ENCODE results near the gene POLR1E. TPM values are rescaled to one million over a fixed set of nuclear protein-coding genes. Genes with fewer than 3 reads are reported as not detected.
A peak's percentile ranks its signal among the peaks of the same experiment; 100 is the strongest.

The POLR1E gene
- total RNA-seq, 1 experiment from 2014 or later, result 31.4 TPM

DNA sequence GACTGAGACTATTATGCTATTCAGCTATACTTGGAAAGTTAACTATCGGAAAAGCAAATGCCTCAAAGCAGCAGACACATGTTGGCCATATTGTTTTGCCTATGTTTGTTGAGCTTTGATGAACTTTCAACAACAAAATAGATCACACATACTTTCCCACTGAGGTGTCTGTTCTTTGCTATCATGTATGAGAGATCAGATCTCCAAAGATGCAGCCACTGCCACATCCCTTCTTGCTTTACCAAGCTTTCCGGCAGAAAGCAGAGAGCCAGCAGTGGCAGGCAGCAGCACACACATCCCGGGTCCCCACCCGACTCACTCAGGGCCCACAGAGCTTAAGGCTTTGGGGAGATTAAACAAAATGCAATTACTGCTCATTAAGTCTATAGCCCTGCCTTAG is 39.3 kb upstream of the POLR1E start:
- ChIA-PET POLR2A (no interaction called here), CTCF (no interaction called here)
- H3K27ac Mint-ChIP-seq, result peak overlapping the region; percentile 81; the same call in 1 of the 2 replicates
- H3K4me3 Mint-ChIP-seq, result no peak overlapping the region
- H3K4me1 Mint-ChIP-seq, result peaks cover 17% of the 10 kb centered on the region
- no peaks in the 10 kb centered on the region for H3K9me3 Mint-ChIP-seq
- DNase-seq (ENCODE audit: low spot score), result no peak
- H3K27me3 Mint-ChIP-seq (ENCODE audit: low read depth), result no peaks in the 10 kb centered on the region
- TF ChIP-seq MXD4 (CRISPR knock-in tag; IDR thresholded peaks at IDR 0.05; ENCODE audit: borderline replicate concordance), result no peak
- no peak for TF ChIP-seq ZNF423 (CRISPR knock-in tag; IDR thresholded peaks at IDR 0.05)
- ATAC-seq, result no peak
- H3K36me3 Mint-ChIP-seq, result peaks cover 21% of the 10 kb centered on the region

DNA sequence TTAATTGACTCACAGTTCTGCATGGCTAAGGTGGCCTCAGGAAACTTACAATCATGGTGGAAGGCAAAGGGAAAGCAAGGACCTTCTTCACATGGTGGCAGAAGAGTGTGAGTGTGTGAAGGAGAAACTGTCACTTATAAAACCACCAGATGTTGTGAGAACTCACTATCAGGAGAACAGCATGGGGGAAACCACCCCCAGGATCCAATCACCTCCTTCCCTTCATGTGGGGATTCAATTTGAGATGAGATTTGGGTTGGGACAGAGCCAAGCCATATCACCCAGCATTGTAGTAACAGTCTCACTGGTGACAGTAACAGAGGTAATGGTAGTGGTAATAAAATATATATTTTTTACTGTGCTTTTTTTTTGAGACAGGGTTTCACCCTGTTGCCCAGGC is 38.6 kb upstream of the POLR1E start:
- Mint-ChIP-seq H3K4me1 (peaks cover 23% of the 10 kb centered on the region), H3K4me3 (no peak overlapping the region), H3K9me3 (no peaks in the 10 kb centered on the region), H3K27ac (peak overlapping the region; percentile 81), H3K36me3 (peaks cover 14% of the 10 kb centered on the region), H3K27me3 (ENCODE audit: low read depth) (no peaks in the 10 kb centered on the region)
- ChIA-PET CTCF (no interaction called here), POLR2A (no interaction called here)
- no peak for DNase-seq (ENCODE audit: low spot score)
- TF ChIP-seq ZNF138 (CRISPR knock-in tag; conservative IDR thresholded peaks at IDR 0.05) (no peak), TEAD1 (CRISPR knock-in tag; IDR thresholded peaks at IDR 0.05) (no peak), SMAD3 (CRISPR knock-in tag; IDR thresholded peaks at IDR 0.05; ENCODE audit: borderline replicate concordance) (no peak), GABPB1 (CRISPR knock-in tag; IDR thresholded peaks at IDR 0.05) (no peak), GRHL2 (CRISPR knock-in tag; IDR thresholded peaks at IDR 0.05; ENCODE audit: insufficient replicate concordance, severe bottlenecking) (no peak), TCF7 (CRISPR knock-in tag; IDR thresholded peaks at IDR 0.05; ENCODE audit: low read depth) (no peak), SMAD4 (CRISPR knock-in tag; IDR thresholded peaks at IDR 0.05) (no peak), CREB1 (CRISPR knock-in tag; IDR thresholded peaks at IDR 0.05) (no peak), IRF2 (CRISPR knock-in tag; IDR thresholded peaks at IDR 0.05; ENCODE audit: borderline replicate concordance, low read depth) (no peak), TP53 (CRISPR knock-in tag; IDR thresholded peaks at IDR 0.05) (no peak), ZNF219 (CRISPR knock-in tag; IDR thresholded peaks at IDR 0.05; ENCODE audit: borderline replicate concordance) (no peak), FOXK1 (CRISPR knock-in tag; IDR thresholded peaks at IDR 0.05) (no peak), ZNF671 (CRISPR knock-in tag; IDR thresholded peaks at IDR 0.05) (no peak)
- TF ChIP-seq, protein P1, sequence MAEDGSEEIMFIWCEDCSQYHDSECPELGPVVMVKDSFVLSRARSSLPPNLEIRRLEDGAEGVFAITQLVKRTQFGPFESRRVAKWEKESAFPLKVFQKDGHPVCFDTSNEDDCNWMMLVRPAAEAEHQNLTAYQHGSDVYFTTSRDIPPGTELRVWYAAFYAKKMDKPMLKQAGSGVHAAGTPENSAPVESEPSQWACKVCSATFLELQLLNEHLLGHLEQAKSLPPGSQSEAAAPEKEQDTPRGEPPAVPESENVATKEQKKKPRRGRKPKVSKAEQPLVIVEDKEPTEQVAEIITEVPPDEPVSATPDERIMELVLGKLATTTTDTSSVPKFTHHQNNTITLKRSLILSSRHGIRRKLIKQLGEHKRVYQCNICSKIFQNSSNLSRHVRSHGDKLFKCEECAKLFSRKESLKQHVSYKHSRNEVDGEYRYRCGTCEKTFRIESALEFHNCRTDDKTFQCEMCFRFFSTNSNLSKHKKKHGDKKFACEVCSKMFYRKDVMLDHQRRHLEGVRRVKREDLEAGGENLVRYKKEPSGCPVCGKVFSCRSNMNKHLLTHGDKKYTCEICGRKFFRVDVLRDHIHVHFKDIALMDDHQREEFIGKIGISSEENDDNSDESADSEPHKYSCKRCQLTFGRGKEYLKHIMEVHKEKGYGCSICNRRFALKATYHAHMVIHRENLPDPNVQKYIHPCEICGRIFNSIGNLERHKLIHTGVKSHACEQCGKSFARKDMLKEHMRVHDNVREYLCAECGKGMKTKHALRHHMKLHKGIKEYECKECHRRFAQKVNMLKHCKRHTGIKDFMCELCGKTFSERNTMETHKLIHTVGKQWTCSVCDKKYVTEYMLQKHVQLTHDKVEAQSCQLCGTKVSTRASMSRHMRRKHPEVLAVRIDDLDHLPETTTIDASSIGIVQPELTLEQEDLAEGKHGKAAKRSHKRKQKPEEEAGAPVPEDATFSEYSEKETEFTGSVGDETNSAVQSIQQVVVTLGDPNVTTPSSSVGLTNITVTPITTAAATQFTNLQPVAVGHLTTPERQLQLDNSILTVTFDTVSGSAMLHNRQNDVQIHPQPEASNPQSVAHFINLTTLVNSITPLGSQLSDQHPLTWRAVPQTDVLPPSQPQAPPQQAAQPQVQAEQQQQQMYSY (CRISPR knock-in tag; IDR thresholded peaks at IDR 0.05), result no peak
- TF ChIP-seq, protein P2, sequence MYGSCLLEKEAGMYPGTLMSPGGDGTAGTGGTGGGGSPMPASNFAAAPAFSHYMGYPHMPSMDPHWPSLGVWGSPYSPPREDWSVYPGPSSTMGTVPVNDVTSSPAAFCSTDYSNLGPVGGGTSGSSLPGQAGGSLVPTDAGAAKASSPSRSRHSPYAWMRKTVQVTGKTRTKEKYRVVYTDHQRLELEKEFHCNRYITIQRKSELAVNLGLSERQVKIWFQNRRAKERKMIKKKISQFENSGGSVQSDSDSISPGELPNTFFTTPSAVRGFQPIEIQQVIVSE (CRISPR knock-in tag; IDR thresholded peaks at IDR 0.05; ENCODE audit: borderline replicate concordance), result no peak
- TF ChIP-seq, protein P3, sequence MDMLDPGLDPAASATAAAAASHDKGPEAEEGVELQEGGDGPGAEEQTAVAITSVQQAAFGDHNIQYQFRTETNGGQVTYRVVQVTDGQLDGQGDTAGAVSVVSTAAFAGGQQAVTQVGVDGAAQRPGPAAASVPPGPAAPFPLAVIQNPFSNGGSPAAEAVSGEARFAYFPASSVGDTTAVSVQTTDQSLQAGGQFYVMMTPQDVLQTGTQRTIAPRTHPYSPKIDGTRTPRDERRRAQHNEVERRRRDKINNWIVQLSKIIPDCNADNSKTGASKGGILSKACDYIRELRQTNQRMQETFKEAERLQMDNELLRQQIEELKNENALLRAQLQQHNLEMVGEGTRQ (CRISPR knock-in tag; IDR thresholded peaks at IDR 0.05), result no peak
- TF ChIP-seq, protein P4, sequence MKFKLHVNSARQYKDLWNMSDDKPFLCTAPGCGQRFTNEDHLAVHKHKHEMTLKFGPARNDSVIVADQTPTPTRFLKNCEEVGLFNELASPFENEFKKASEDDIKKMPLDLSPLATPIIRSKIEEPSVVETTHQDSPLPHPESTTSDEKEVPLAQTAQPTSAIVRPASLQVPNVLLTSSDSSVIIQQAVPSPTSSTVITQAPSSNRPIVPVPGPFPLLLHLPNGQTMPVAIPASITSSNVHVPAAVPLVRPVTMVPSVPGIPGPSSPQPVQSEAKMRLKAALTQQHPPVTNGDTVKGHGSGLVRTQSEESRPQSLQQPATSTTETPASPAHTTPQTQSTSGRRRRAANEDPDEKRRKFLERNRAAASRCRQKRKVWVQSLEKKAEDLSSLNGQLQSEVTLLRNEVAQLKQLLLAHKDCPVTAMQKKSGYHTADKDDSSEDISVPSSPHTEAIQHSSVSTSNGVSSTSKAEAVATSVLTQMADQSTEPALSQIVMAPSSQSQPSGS (CRISPR knock-in tag; IDR thresholded peaks at IDR 0.05; ENCODE audit: borderline replicate concordance, low read depth), result no peak
- TF ChIP-seq, protein P5, sequence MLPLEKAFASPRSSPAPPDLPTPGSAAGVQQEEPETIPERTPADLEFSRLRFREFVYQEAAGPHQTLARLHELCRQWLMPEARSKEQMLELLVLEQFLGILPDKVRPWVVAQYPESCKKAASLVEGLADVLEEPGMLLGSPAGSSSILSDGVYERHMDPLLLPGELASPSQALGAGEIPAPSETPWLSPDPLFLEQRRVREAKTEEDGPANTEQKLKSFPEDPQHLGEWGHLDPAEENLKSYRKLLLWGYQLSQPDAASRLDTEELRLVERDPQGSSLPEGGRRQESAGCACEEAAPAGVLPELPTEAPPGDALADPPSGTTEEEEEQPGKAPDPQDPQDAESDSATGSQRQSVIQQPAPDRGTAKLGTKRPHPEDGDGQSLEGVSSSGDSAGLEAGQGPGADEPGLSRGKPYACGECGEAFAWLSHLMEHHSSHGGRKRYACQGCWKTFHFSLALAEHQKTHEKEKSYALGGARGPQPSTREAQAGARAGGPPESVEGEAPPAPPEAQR (CRISPR knock-in tag; IDR thresholded peaks at IDR 0.05), result no peak
- TF ChIP-seq, protein P6, sequence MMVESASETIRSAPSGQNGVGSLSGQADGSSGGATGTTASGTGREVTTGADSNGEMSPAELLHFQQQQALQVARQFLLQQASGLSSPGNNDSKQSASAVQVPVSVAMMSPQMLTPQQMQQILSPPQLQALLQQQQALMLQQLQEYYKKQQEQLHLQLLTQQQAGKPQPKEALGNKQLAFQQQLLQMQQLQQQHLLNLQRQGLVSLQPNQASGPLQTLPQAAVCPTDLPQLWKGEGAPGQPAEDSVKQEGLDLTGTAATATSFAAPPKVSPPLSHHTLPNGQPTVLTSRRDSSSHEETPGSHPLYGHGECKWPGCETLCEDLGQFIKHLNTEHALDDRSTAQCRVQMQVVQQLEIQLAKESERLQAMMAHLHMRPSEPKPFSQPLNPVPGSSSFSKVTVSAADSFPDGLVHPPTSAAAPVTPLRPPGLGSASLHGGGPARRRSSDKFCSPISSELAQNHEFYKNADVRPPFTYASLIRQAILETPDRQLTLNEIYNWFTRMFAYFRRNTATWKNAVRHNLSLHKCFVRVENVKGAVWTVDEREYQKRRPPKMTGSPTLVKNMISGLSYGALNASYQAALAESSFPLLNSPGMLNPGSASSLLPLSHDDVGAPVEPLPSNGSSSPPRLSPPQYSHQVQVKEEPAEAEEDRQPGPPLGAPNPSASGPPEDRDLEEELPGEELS (CRISPR knock-in tag; IDR thresholded peaks at IDR 0.05), result no peak
- no peak for ATAC-seq

All from WTC11 (cell line).